ENCODE measurements around the gene IL1RAP.
A peak's percentile ranks its signal among the peaks of the same experiment; 100 is the strongest.

IL1RAP gene

GRCh38 chr3:190499122-190499521, 14.8 kb upstream of the IL1RAP start:
- ATAC-seq: no peak
- no peak for TF ChIP-seq POU6F1 (CRISPR knock-in tag; IDR thresholded peaks at IDR 0.05; ENCODE audit: borderline replicate concordance, low read depth)
- no peak for TF ChIP-seq ZNF565 (CRISPR knock-in tag; conservative IDR thresholded peaks at IDR 0.05; ENCODE audit: low read depth)
- TF ChIP-seq CSDC2 (CRISPR knock-in tag; IDR thresholded peaks at IDR 0.05): no peak
- no peak for TF ChIP-seq ISL1 (CRISPR knock-in tag; IDR thresholded peaks at IDR 0.05)
- TF ChIP-seq CSRNP3 (CRISPR knock-in tag; IDR thresholded peaks at IDR 0.05): no peak
- no peak for TF ChIP-seq ESRRG (CRISPR knock-in tag; IDR thresholded peaks at IDR 0.05)
- TF ChIP-seq SNAI2 (CRISPR knock-in tag; IDR thresholded peaks at IDR 0.05): no peak

GRCh38 chr3:190502946-190503345, 10.9 kb upstream of the IL1RAP start:
- ATAC-seq: no peak
- TF ChIP-seq CREB5 (CRISPR knock-in tag; IDR thresholded peaks at IDR 0.05; ENCODE audit: low read depth) (no peak), ISL1 (CRISPR knock-in tag; IDR thresholded peaks at IDR 0.05) (no peak), CSDC2 (CRISPR knock-in tag; IDR thresholded peaks at IDR 0.05) (no peak), GLIS3 (CRISPR knock-in tag; IDR thresholded peaks at IDR 0.05) (no peak), TOX (CRISPR knock-in tag; IDR thresholded peaks at IDR 0.05; ENCODE audit: borderline replicate concordance) (no peak), TSHZ2 (CRISPR knock-in tag; IDR thresholded peaks at IDR 0.05) (no peak), ZFP3 (CRISPR knock-in tag; IDR thresholded peaks at IDR 0.05) (no peak), CSRNP3 (CRISPR knock-in tag; IDR thresholded peaks at IDR 0.05) (no peak), SNAI2 (CRISPR knock-in tag; IDR thresholded peaks at IDR 0.05) (no peak), ZNF8 (CRISPR knock-in tag; IDR thresholded peaks at IDR 0.05) (no peak)

GRCh38 chr3:190504354-190505125, 9.3 kb upstream of the IL1RAP start:
- ATAC-seq: peak; percentile 73

More at GRCh38 chr3:190504354-190505125, 9.3 kb upstream of the IL1RAP start:
- TF ChIP-seq ZNF70 (CRISPR knock-in tag; IDR thresholded peaks at IDR 0.05) (no peak), RARB (CRISPR knock-in tag; IDR thresholded peaks at IDR 0.05) (no peak), PATZ1 (CRISPR knock-in tag; IDR thresholded peaks at IDR 0.05; ENCODE audit: borderline replicate concordance) (no peak), TCF4 (CRISPR knock-in tag; IDR thresholded peaks at IDR 0.05; ENCODE audit: borderline replicate concordance) (no peak), POU6F1 (CRISPR knock-in tag; IDR thresholded peaks at IDR 0.05; ENCODE audit: borderline replicate concordance, low read depth) (no peak), GLIS3 (CRISPR knock-in tag; IDR thresholded peaks at IDR 0.05) (no peak), CSDC2 (CRISPR knock-in tag; IDR thresholded peaks at IDR 0.05) (no peak), PPARA (CRISPR knock-in tag; IDR thresholded peaks at IDR 0.05; ENCODE audit: borderline replicate concordance) (no peak), OSR1 (CRISPR knock-in tag; IDR thresholded peaks at IDR 0.05) (no peak), SNAI2 (CRISPR knock-in tag; IDR thresholded peaks at IDR 0.05) (no peak), ESRRG (CRISPR knock-in tag; IDR thresholded peaks at IDR 0.05) (no peak), CSRNP3 (CRISPR knock-in tag; IDR thresholded peaks at IDR 0.05) (no peak), ZNF565 (CRISPR knock-in tag; conservative IDR thresholded peaks at IDR 0.05; ENCODE audit: low read depth) (no peak)

All from SK-N-SH treated with all-trans-retinoic acid at 6 μM for 48 hours (cell line).